Testis (tissue), 3 donors: Measurements from ENCODE around the gene IL26. TPM values are rescaled to one million over a fixed set of nuclear protein-coding genes. Genes with fewer than 3 reads are reported as not detected.

ENCODE experiments used
- DNase-seq: peaks from one replicate; pipeline ENCODE4 v3.0.0-alpha.2; 2019
- H3K27ac ChIP-seq, 2 donors: fragments of 200-600 bp; sonication (generic); one replicate each; pipeline ENCODE4 v1.5.1; 2019
- H3K27me3 ChIP-seq: fragments of 200-600 bp; sonication (generic); one replicate; pipeline ENCODE4 v1.5.1; 2019
- H3K36me3 ChIP-seq: fragments of 200-600 bp; sonication (generic); one replicate; pipeline ENCODE4 v1.5.1; 2017; ENCODE audit warnings: low read depth; ENCODE audit errors: missing control alignments
- H3K4me1 ChIP-seq: fragments of 200-600 bp; sonication (generic); one replicate; pipeline ENCODE4 v1.5.1; 2019
- H3K4me3 ChIP-seq, 2 donors: fragments of 200-600 bp; sonication (generic); one replicate each; pipeline ENCODE4 v1.5.1; 2017 to 2019
- H3K9me3 ChIP-seq: fragments of 200-600 bp; sonication (generic); one replicate; pipeline ENCODE4 v1.5.1; 2017
- POLR2A ChIP-seq: fragments of 450-650 bp; IDR thresholded peaks from one replicate; pipeline ENCODE4 v1.6.1; 2017; ENCODE audit warnings: antibody characterized with exemption, mild to moderate bottlenecking, moderate library complexity
- WGBS, 2 donors: methylation state at CpG; one replicate each; pipeline ENCODE4 v1.1.5; 2018; 5-methylcytosine and 5-hydroxymethylcytosine counted together
- intact Hi-C: fragments of 100-400 bp; cut with DNase I; formaldehyde crosslinking; loops from one replicate; pipeline ENCODE4 v1.15.1; 2023; ENCODE audit warnings: low total_unique reads
- polyA plus RNA-seq: library from polyadenylated mRNA; stranded (reverse); fragments of 350-450 nt; fragmentation: Illumina TruSeq; extraction: RNeasy Lipid Tissue Mini Kit (QIAGEN cat#74804); gene quantifications from one replicate; pipeline ENCODE4 v1.2.3, GENCODE V29; 2014; ENCODE audit warnings: low read depth, low replicate concordance; ENCODE audit not compliant: insufficient read depth
- total RNA-seq, 2 donors: library from RNA; depleted of rRNA; stranded (reverse); fragments of >200 nt; gene quantifications; one replicate each; pipeline ENCODE4 v1.2.3, GENCODE V29; 2016
- TF ChIP-seq, protein P1 (sequence below), 3 experiments: fragments of 450-650 bp in 2 of 3; fragments of 200-600 bp in 1 of 3; sonication (generic) in 1 of 3; IDR thresholded peaks; one replicate each; pipeline ENCODE4 v1.5.1; 2016 to 2019; ENCODE audit warnings: antibody characterized with exemption in 3 of 3, mild to moderate bottlenecking in 2 of 3, moderate library complexity in 1 of 3

Gene IL26
- total and polyA plus RNA-seq, 3 donors from 2014 or later = not detected

- Histone ChIP-seq H3K4me1 (no peaks in the 10 kb centered on the region), H3K36me3 (no peaks in the 10 kb centered on the region), H3K4me3 (no peak overlapping the region), H3K27ac (no peak overlapping the region), H3K9me3 (no peaks in the 10 kb centered on the region), H3K27me3 (no peaks in the 10 kb centered on the region)
- TF ChIP-seq POLR2A = no peak
- TF ChIP-seq, protein P1, sequence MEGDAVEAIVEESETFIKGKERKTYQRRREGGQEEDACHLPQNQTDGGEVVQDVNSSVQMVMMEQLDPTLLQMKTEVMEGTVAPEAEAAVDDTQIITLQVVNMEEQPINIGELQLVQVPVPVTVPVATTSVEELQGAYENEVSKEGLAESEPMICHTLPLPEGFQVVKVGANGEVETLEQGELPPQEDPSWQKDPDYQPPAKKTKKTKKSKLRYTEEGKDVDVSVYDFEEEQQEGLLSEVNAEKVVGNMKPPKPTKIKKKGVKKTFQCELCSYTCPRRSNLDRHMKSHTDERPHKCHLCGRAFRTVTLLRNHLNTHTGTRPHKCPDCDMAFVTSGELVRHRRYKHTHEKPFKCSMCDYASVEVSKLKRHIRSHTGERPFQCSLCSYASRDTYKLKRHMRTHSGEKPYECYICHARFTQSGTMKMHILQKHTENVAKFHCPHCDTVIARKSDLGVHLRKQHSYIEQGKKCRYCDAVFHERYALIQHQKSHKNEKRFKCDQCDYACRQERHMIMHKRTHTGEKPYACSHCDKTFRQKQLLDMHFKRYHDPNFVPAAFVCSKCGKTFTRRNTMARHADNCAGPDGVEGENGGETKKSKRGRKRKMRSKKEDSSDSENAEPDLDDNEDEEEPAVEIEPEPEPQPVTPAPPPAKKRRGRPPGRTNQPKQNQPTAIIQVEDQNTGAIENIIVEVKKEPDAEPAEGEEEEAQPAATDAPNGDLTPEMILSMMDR (IDR thresholded peaks at IDR 0.05) = no peak
- intact Hi-C loops = no loop called here
- WGBS, 2 donors = 57 to 63% methylated on average over 3 of the region's 3 CpGs
- DNase-seq = no peak
Observed at GRCh38 chr12:68231691-68232090, 6.1 kb upstream of the IL26 start.

GRCh38 chr12:68231229-68231628 lies 5.6 kb upstream of the IL26 start:
- no peak for DNase-seq
- no peak for TF ChIP-seq POLR2A
- TF ChIP-seq, protein P1 (IDR thresholded peaks at IDR 0.05) = no peak
- H3K27me3 ChIP-seq = no peaks in the 10 kb centered on the region
- H3K4me1 ChIP-seq = no peaks in the 10 kb centered on the region
- H3K4me3 ChIP-seq = no peak overlapping the region
- no peaks in the 10 kb centered on the region for H3K9me3 ChIP-seq
- no peaks in the 10 kb centered on the region for H3K36me3 ChIP-seq
- intact Hi-C loops = no loop called here
- no peak overlapping the region for H3K27ac ChIP-seq

DNA sequence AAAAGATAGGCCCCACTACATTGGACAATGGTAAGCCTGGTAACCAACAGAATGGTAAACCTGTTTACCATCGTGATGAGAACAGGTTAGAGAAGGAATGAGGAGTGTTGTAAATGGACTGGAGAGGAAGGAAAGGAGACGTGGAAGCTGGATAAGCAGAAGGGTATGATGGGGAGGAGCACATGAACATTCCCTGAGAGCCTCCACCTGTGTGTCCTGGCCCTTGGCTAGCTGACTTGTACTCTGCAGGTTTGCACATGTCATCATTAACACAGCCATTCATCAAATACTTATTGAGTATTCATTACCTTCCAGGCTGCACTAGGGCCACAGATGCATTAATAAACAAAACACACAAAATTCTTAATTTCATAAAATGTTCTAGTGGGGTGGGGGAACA lies 4.3 kb upstream of the IL26 start:
- H3K27ac ChIP-seq = no peak overlapping the region
- TF ChIP-seq, protein P1 (IDR thresholded peaks at IDR 0.05) = no peak
- no peak for TF ChIP-seq POLR2A
- no peak for DNase-seq
- no peaks in the 10 kb centered on the region for H3K36me3 ChIP-seq
- intact Hi-C loops = no loop called here
- H3K27me3 ChIP-seq = no peaks in the 10 kb centered on the region
- no peaks in the 10 kb centered on the region for H3K9me3 ChIP-seq
- no peak overlapping the region for H3K4me3 ChIP-seq
- no peaks in the 10 kb centered on the region for H3K4me1 ChIP-seq
- WGBS, 2 donors = 80 to 83% methylated on average over 2 of the region's 2 CpGs

DNA sequence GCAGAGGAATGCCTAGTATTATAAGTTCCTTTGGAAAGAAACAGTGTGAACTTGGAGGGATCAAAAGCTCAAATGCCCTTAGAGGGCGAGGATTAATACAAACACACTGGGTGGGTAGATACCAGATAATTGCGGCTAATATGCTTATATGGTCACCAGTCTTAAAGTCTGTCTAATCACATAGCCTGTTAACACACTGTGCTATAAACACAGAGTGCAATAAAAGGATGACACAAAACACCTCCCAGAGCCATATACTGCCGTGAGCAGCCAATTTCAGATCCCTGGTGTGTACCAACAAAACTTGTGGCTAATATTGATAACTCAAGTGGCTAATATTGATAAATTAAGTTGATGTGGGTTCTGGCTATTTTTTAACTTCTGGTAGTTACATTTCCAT lies 1.7 kb upstream of the IL26 start:
- no peaks in the 10 kb centered on the region for H3K27me3 ChIP-seq
- no peak for DNase-seq
- H3K27ac ChIP-seq = no peak overlapping the region
- H3K4me3 ChIP-seq = no peak overlapping the region
- H3K36me3 ChIP-seq = no peaks in the 10 kb centered on the region
- TF ChIP-seq, protein P1 (IDR thresholded peaks at IDR 0.05) = no peak
- no peak for TF ChIP-seq POLR2A
- no peaks in the 10 kb centered on the region for H3K4me1 ChIP-seq
- 71 to 76% methylated on average over 3 of the region's 3 CpGs for WGBS, 2 donors
- H3K9me3 ChIP-seq = no peaks in the 10 kb centered on the region
- intact Hi-C loops = no loop called here

DNA sequence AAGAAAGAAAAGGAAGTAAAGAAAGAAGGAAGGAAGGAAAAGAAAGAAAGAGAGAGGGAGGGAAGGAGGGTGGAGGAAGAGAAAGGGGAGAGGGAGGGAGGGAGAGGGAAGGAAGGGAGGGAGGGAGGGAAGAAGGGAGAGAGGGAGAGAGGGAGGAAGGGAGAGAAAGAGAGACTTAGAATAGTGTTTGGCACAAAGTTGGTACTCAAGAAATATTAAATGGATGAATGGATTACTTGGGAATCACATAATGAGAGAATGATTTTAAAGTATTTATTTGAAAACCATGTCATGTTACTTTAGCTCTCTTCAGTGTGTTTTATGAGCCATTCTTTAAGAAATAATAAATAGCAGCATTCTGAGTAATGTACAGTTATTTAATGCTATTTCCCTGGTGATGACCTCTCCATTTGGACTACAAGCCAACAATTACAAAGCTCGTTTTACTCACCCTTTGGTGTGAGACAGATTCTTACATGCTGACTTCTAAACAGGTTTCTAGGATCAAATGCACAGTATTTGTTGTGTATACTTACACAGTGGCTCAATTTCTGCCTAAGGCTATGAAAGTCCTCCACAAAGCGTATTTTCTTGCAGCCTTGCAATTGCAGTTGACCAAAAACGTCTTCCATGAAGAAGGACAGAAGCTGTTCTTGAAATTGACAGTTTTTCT lies 861 bp downstream of the IL26 start:
- no peaks in the 10 kb centered on the region for H3K36me3 ChIP-seq
- H3K4me1 ChIP-seq = no peaks in the 10 kb centered on the region
- no peaks in the 10 kb centered on the region for H3K27me3 ChIP-seq
- H3K27ac ChIP-seq = no peak overlapping the region
- DNase-seq = no peak
- WGBS, 2 donors = 86 to 89% methylated on average over 3 of the region's 3 CpGs
- TF ChIP-seq, protein P1 (IDR thresholded peaks at IDR 0.05) = no peak
- no peak for TF ChIP-seq POLR2A
- no peaks in the 10 kb centered on the region for H3K9me3 ChIP-seq
- no peak overlapping the region for H3K4me3 ChIP-seq
- intact Hi-C loops = loop anchor here (5.0 kb wide), 1 partner anchor 93 kb away; no protein-coding TSS in a partner anchor
